Germinal center (tissue), 1 donor: ENCODE results near the gene GJC1.

Experiments
- DNase-seq: peaks from one replicate; pipeline ENCODE4 v3.0.0; 2012; ENCODE audit warnings: mixed read lengths, low spot score

The GJC1 gene

GRCh38 chr17:44829523-44830358, at the start of gene GJC1:
TSS of gene GJC1 (minus strand) at chr17:44830287. CDS start at chr17:44805817, 24,470 bp downstream.
- peak; percentile 46 for DNase-seq

GRCh38 chr17:44879376-44879775, 49.3 kb upstream of the GJC1 start:
- no peak for DNase-seq

- peak; percentile 45 for DNase-seq
Observed at GRCh38 chr17:44878627-44879221, 48.6 kb upstream of the GJC1 start.

GRCh38 chr17:44877121-44877520, 47.0 kb upstream of the GJC1 start:
- no peak for DNase-seq

- DNase-seq: no peak
Observed at GRCh38 chr17:44875761-44876160, 45.7 kb upstream of the GJC1 start.

- DNase-seq: no peak
Observed at GRCh38 chr17:44872131-44872768, 42.2 kb upstream of the GJC1 start.

GRCh38 chr17:44871556-44871955, 41.5 kb upstream of the GJC1 start:
- DNase-seq: no peak

GRCh38 chr17:44867841-44868240, 37.8 kb upstream of the GJC1 start:
- no peak for DNase-seq

- no peak for DNase-seq
Observed at GRCh38 chr17:44865931-44866330, 35.8 kb upstream of the GJC1 start.

GRCh38 chr17:44865231-44865660, 35.2 kb upstream of the GJC1 start:
- peak; percentile 73 for DNase-seq

GRCh38 chr17:44864831-44865230, 34.7 kb upstream of the GJC1 start:
- no peak for DNase-seq

GRCh38 chr17:44863061-44863918, 33.2 kb upstream of the GJC1 start:
- no peak for DNase-seq

- no peak for DNase-seq
Observed at GRCh38 chr17:44862278-44862914, 32.3 kb upstream of the GJC1 start.

GRCh38 chr17:44859701-44860100, 29.6 kb upstream of the GJC1 start:
- no peak for DNase-seq

GRCh38 chr17:44854192-44854591, 24.1 kb upstream of the GJC1 start:
- no peak for DNase-seq

- DNase-seq: no peak
Observed at GRCh38 chr17:44850612-44851011, 20.5 kb upstream of the GJC1 start.

GRCh38 chr17:44850025-44850424, 19.9 kb upstream of the GJC1 start:
- no peak for DNase-seq

- DNase-seq: no peak
Observed at GRCh38 chr17:44848961-44849489, 18.9 kb upstream of the GJC1 start.

GRCh38 chr17:44848257-44848795, 18.2 kb upstream of the GJC1 start:
- no peak for DNase-seq

- DNase-seq: no peak
Observed at GRCh38 chr17:44847586-44847985, 17.5 kb upstream of the GJC1 start, which contains the start of gene HIGD1B. TSS of gene HIGD1B (plus strand) at chr17:44847883. CDS start at chr17:44848153, 270 bp downstream.

GRCh38 chr17:44846206-44846605, 16.1 kb upstream of the GJC1 start:
- no peak for DNase-seq
